GM21423 (cell line): ENCODE measurements around the gene PDLIM5.
"Not testable (repeated sequence)": the region's sequence is repeated elsewhere in the genome, so short reads cannot be mapped to it uniquely, and the experiment has no call there.

Source experiments
- ATAC-seq: cut with Tn5 transposase; IDR thresholded peaks from one replicate; pipeline ENCODE4 v1.9.1; 2021; ENCODE audit warnings: mild to moderate bottlenecking, moderate library complexity; ENCODE audit not compliant: unreplicated experiment

The PDLIM5 gene

DNA sequence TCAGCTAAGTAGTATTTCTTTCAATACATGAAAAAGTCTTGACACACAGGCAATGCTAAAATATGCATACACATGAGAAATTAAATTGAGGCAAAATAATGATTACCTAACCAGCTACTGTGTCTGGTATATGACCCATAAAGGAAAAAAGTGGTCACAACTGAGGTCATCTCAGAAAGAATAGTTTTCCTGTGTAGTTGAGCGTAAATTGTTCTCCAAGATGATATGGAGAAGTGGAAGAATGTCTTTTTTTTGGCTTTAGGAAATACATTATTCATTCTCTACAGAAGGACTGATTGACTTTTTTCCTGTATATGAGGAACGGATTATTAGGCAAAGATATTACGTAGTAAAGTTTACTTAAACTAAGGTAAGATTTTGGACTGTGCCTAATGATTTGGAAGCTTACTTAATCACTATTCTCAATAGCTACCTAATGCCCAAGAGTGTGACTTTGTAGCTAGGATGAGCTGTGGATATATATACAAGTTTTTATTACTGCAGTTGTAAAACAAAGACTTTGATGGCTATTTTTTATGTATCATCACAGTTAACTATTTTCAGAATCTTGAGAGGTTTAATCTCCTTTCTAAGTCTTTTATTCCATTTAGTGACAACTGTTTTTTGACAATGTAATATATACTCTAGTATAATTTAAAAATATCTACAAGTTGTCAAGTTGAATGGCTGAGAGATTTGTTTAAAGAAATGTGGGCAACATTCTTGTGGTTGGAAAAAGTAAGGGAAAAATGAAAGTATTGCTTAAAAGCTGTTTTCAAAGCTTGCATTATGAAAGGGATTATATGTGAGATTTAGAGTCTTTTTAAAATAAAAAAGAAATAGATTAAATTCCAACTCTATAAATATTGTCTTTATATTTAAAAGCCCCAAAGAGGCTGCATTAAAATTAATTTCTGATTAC, 100.2 kb downstream of the PDLIM5 start:
- no peak for ATAC-seq

DNA sequence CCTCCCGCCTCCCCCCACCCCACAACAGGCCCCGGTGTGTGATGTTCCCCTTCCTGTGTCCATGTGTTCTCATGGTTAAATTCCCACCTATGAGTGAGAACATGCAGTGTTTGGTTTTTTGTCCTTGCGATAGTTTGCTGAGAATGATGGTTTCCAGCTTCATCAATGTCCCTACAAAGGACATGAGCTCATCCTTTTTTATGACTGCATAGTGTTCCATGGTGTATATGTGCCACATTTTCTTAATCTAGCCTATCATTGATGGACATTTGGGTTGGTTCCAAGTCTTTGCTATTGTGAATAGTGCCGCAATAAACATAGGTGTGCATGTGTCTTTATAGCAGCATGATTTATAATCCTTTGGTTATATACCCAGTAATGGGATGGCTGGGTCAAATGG, 104.3 kb downstream of the PDLIM5 start:
- not testable (repeated sequence) for ATAC-seq

DNA sequence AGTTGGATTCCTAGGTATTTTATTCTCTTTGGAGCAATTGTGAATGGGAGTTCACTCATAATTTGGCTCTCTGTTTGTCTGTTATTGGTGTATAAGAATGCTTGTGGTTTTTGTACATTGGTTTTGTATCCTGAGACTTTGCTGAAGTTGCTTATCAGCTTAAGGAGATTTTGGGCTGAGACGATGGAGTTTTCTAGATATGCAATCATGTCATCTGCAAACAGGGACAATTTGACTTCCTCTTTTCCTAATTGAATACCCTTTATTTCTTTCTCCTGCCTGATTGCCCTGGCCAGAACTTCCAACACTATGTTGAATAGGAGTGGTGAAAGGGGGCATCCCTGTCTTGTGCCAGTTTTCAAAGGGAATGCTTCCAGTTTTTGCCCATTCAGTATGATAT, 105.9 kb downstream of the PDLIM5 start:
- ATAC-seq, result not testable (repeated sequence)

- ATAC-seq, result no peak
Measured at GRCh38 chr4:94558392-94558904, 106.7 kb downstream of the PDLIM5 start.

DNA sequence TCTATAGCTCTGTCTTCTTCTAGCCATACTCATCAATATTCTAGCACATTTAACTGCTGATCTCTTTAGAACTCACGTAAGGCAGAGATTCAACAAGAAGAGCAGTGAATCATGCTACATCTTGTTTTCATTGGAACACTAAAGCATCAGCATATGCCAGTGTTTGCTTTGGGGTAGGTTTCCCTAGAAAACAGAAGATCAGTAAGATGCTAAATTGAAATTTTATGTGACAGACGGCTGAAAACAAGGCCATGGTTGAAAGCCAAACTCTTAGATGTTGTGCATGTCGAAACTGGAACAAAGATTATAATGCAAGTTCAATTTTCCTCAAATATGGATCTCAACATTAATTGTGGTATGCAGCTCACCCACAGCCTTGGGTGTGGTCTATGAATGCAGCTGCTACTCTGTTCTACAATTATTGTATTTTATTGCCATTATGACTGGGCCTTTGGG, 107.6 kb downstream of the PDLIM5 start:
- ATAC-seq, result no peak

GRCh38 chr4:94561249-94562024, 109.7 kb downstream of the PDLIM5 start:
- no peak for ATAC-seq

GRCh38 chr4:94562285-94562684, 110.5 kb downstream of the PDLIM5 start:
- no peak for ATAC-seq

DNA sequence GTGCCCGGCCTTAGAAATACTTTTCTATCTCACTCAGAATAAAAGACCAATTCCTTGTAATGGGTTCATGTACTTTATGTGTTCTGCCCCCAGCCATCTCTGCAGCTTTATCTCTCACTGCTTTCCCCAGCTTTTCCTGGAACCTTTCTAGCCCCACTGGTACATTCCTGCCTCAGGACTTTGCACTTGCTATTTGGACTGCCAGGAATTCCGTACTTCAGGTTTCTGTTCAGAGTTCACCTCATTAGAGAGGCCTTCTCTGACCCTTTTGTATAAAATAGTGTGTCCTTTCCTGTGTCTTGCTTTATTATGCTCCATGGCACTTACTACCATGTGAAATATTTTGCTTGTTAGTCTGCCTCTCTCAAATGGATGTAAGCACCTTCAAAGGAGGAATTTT, 112.5 kb downstream of the PDLIM5 start:
- no peak for ATAC-seq

DNA sequence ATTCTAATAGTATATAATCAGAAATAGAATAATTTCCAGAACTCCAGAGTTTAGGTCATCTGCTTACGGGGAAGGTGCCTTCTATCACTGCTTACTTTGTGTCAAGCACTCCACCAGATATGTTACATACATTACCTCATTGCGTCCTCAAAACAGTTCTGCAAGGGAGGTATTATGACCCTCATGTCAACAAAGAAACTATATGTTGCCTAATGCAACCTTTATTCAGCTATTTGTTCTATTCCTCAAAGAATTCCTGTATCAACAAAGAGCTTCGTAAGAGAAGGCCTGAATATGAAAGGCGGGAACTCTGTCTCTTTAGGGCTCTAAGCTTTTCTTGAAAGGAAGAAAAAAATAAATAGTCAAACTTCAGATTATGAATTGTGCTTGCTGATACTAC, 114.7 kb downstream of the PDLIM5 start:
- no peak for ATAC-seq

GRCh38 chr4:94567811-94568210, 116.1 kb downstream of the PDLIM5 start:
- peak; percentile 81 for ATAC-seq

DNA sequence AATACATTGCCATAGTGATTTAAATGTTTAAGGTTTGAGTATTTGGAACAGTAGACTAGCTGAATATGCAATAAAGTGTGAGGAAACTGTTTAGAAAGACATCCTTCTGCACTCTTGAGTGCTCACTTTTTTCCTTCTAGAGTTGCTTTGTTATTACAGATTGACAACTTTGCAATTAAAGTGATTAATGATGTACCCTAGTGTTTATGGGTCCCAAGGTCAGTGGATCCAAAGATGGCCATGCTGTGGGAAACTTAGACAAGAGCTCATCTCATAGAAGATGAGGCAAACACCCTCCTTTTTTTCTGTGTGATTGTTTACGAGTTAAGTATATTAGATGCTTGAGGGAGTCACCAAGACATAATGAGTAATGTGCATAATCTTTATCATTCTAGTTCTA, 118.8 kb downstream of the PDLIM5 start:
- ATAC-seq, result no peak

- no peak for ATAC-seq
Measured at GRCh38 chr4:94571298-94571697, 119.6 kb downstream of the PDLIM5 start.

GRCh38 chr4:94571715-94572114, 120.0 kb downstream of the PDLIM5 start:
- ATAC-seq, result no peak

DNA sequence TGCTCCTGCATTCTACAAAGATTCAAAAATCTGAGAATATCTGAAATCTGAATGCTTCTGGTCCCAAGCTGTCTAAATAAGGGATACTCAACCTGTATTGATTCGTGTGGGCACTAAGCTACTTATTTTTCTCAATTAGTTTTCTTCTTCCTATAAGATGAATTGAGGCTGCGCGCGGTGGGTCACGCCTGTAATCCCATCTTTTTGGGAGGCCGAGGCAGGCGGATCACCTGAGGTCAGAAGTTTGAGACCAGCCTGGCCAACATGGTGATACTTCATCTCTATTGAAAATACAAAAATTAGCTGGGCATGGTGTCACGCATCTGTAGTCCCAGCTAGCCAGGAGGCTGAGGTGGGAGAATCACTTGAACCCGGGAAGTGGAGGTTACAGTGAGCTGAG, 122.3 kb downstream of the PDLIM5 start:
- no peak for ATAC-seq

GRCh38 chr4:94574616-94575015, 122.9 kb downstream of the PDLIM5 start:
- ATAC-seq, result no peak

DNA sequence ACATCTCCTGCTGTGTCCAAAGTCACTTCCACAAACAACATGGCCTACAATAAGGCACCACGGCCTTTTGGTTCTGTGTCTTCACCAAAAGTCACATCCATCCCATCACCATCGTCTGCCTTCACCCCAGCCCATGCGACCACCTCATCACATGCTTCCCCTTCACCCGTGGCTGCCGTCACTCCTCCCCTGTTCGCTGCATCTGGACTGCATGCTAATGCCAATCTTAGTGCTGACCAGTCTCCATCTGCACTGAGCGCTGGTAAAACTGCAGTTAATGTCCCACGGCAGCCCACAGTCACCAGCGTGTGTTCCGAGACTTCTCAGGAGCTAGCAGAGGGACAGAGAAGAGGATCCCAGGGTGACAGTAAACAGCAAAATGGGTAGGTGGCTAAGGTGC, 123.9 kb downstream of the PDLIM5 start:
- no peak for ATAC-seq

- no peak for ATAC-seq
Measured at GRCh38 chr4:94576210-94576609, 124.5 kb downstream of the PDLIM5 start.

- ATAC-seq, result no peak
Measured at GRCh38 chr4:94577136-94577535, 125.4 kb downstream of the PDLIM5 start.

DNA sequence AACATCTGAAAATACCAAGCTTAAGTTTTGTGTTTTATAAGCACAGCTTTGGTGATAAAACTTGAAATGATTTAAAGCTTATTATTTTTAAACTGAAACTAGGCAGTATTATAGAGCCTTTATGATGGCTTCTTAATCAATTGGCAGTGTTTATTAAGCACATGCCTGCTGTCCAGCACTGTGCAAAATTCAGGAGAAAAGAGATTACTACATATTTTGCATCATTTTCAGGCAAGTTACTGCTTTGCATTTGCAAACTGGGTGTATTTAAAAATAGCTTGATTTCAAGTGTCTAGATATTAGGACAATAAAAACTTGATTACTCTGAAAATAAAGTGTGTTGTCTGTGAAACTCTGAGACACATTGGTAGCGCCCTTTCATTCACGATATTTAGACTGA, 126.5 kb downstream of the PDLIM5 start:
- no peak for ATAC-seq

DNA sequence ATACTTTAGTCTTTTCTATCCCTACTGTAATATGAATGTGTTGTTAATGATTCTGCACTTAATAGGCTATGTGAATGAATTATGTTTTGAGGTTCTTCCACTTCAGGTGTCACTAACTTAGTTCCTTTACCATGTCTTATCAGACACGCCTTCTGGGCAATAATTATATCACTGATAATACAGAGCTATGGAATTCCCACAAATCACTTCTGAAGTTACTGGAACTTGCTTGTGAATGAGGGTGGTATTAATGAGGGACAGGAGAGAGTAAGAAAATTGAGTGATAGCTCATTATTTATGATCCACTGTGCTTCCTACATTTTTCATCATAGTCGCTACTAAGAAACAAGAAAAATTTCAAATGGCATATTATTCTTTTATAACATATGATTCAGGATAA, 130.0 kb downstream of the PDLIM5 start:
- ATAC-seq, result no peak

DNA sequence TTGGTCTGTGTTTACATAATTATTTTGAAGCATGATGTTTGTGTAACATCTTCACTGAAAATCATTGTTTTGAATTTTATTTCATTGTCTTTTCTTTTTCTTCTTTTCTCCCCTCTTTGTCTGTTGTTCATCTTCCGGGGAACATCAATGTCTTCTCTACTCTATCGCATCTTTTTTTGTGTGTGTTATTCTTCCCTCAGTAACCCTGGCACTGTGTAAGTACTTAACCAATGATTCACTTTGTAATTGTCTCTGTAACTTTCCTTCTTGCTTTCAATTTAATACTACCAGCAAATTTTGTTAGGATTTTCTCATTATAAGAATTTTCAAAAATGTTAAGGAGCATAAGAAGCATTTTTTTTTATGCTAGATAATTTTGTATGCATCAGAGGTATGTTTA, 130.8 kb downstream of the PDLIM5 start:
- no peak for ATAC-seq
